Inferior parietal cortex (tissue), 1 donor: Measurements from ENCODE around the gene GAN.

ENCODE experiments used
- DNase-seq: peaks from one replicate; pipeline ENCODE4 v3.0.0-alpha.2; 2016; ENCODE audit errors: extremely low spot score

Gene GAN

GRCh38 chr16:81357711-81358260 is 43.0 kb downstream of the GAN start:
- DNase-seq, result no peak

- DNase-seq, result no peak
Observed at GRCh38 chr16:81358860-81359259, 44.1 kb downstream of the GAN start.

DNA sequence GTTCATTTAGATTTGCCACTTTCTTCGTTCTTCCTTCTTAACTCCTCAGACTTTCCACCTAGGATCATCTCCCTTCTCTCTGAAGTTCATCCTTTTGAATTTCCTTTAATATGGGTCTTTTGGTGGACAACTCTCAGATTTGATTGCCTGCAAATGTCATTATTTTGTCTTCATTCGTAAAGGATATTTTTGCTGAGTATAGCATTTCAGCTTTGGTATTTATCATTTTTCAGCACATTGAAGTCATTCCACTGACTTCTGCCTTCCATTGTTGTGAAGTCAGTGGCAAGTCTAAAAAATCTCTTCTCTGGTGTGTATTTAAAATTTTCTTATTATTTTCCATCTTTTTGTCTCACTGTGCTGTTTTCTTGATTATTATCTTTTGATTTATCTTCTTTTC is 45.4 kb downstream of the GAN start:
- no peak for DNase-seq

DNA sequence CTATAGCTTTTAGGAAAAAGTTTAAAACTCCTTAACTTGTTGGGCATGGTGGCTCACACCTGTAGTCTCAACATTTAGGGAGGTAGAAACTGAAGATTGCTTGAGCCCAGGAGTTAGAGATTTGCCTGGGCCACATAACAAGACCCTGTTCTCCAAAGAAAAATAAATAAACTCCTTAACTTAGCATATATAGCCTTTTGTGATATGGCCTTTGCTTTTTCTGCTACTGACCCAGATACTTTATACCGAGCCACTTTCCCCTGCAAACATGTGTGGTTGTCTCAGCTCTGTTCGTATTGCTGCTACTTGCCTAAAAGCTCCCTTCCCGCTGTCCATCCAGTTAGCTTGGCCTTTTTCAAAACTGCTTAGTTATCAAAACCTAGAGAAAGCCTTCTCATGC is 51.0 kb downstream of the GAN start:
- no peak for DNase-seq

GRCh38 chr16:81366316-81366932 is 51.7 kb downstream of the GAN start:
- peak; percentile 87 for DNase-seq

GRCh38 chr16:81367821-81368220 is 53.1 kb downstream of the GAN start:
- DNase-seq, result no peak

DNA sequence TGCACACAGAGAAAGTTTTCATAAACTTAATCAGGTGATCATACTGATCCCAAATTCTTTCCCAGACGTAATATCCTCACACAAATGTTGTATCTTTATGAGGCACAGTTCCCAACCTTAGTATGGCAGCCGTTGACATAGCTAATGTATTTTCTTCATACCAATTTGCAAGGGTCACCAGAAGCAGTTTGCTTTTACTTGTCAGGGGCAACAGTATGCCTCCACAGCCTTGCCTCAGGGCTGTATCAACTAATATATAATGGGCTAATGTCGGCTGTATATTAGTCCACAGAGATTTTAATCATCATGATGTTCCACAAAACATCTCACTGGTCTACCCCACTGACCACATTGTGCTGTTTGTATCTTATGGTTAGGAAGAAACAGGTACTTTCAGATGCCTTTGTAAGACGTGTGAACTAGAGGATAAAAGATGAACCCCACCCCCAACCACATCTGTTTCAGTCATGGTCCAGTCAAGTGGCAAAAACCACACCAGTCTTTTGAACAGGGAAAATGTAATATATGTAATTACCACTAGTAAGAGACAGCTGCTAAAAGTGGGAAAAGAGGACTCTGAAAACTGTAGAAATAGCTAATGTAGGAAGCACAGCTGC is 55.2 kb downstream of the GAN start:
- DNase-seq, result no peak

DNA sequence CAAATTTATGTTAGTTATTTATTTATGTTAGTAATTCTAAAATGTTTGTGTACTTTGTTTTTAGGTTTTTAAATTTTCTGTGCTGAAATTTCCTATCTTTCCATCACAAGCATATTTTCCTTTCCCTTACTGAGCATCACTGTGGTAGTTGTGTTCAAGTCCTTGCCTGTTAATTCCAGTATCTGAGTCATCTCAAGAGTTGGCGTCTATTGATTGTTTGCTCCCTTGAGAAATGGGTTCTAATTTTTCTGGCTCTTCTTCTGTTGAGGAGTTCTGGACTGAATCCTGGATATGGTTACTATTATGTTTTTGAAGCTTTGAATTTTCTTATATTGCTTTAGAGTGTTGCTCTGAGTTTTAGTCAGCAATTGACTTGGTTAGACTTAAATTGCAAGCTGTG is 56.3 kb downstream of the GAN start:
- no peak for DNase-seq

- no peak for DNase-seq
Observed at GRCh38 chr16:81374550-81374949, 59.8 kb downstream of the GAN start.

DNA sequence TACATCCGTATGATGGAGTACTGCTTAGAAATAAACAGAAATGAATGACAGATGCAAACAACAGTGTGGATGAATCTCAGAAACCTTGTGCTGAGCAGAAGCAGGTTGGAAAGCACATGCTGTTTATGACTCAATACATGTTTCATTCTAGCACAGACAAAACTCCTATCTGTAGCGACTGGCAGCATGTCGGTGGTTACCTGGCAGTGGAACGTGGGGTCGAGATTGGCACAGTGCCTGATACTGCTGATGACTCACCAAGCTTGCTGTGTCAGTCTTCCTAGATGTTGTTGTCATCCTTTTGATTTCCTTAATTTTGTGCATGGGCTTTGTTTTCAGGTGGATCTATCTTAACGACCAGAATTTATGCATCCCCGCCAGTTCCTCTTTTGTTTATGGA is 62.1 kb downstream of the GAN start:
- no peak for DNase-seq

DNA sequence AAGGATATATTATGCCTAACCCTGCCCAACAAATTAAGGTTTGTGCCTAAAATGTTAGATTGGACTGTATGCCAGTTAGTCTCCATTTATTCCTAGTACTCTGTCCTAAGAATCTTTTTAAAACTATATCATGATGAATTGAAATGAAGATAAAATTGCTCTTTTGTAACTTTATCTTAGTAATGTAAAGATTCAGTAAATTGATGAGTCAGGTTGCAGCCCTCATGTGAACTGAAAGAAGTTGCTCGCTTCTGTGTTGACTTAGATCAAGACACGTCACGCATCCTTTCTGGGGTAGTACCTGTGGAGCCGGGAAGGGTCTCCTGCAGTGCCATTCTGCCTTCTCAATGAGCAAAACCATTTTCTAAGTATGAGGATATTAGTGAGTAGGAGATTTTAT is 63.3 kb downstream of the GAN start:
- no peak for DNase-seq

- DNase-seq, result no peak
Observed at GRCh38 chr16:81380932-81381331, 66.2 kb downstream of the GAN start.

DNA sequence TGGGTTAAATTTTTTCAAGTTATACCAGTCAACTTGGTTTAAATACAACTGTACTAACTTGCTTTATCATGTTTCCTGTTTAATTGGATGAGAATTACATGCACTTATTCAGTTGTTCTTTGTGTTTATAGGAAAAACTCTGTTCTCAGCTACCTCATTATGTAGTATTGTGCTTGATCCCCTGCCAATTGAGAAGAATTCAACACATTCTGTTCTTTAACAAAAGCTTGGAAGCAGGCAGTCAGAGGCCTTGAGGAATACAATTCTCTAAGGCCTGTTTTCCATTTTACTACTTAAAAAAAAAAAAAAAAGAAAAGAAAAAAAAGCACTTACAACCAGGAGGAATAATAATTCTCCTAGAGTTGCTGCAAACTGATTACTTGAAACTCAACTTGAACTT is 69.2 kb downstream of the GAN start:
- DNase-seq, result peak; percentile 45

- DNase-seq, result no peak
Observed at GRCh38 chr16:81385031-81385756, 70.4 kb downstream of the GAN start.

GRCh38 chr16:81388357-81388756 is 73.6 kb downstream of the GAN start:
- no peak for DNase-seq

DNA sequence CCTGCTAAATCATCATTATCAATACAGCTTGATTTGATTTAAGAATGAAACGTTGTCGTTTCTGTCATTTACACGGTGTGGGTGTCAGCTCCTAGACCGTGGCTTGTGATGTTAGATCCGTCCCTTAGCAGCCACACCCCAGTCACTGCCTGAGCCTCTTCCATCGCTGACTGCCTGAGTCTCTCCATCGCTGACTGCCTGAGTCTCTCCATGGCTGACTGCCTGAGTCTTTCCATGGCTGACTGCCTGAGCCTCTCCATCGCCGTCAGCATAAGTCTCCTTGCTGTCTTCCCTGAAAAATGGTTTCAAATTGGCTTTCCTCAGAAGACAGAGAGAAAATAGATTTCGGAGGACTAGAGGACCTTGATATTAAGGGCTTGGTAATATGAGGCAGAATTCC is 76.1 kb downstream of the GAN start:
- DNase-seq, result no peak

- DNase-seq, result no peak
Observed at GRCh38 chr16:81392011-81392410, 77.2 kb downstream of the GAN start.

DNA sequence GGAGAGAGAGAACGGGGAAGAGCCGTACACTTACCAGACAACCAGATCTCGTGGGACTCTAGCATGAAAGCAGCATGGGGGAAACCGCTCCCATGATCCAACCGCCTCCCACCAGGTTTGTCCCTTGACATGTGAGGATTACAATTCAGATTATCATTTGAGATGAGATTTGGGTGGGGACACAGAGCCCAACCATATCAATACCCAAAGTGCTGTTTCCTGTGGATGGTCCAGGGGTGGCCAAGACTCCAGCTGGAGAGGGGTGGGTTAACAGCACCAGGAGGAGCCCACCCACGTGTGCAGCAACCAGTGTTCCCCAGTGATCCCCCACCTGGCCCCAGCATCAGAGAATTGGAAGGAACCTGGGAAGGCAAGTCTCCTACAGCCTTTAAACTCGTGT is 79.7 kb downstream of the GAN start:
- no peak for DNase-seq

- DNase-seq, result no peak
Observed at GRCh38 chr16:81394966-81395655, 80.3 kb downstream of the GAN start.

DNA sequence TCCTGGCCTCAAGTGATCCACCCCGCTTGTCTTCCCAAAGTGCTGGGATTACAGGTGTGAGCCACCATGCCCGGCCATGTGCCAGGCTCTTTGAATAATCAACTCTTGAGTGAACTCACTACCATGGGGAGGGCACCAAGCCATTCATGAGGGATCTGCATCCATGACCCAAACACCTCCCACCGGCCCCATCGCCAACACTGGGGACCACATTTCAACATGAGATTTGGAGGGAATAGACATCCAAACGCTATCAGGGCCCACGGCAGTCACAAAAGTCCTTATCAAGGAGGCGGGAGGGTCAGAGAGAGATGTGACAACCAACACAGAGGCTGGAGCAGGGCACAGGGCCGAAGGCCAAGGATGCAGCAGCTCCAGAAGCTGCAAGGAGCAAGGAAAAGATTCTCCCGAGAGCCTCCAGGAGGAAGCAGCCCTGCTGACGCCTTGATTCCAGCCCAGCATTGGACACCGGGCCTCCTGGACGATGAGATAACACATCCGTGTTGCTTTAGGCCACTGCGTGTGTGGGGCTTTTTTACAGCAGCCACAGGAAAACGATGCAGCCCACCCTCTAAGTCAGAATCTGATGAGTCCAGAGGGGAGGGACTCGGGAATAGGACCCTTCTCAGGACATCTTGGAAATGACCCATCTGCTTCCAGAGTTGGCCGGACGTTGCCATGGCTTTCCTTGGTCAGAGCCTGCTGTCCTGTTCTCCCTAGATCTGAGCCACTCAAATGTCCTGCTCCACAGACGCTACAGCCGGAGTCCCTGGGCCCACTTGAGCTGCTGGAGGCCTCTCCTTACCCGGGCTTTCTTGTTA is 82.5 kb downstream of the GAN start:
- no peak for DNase-seq

- no peak for DNase-seq
Observed at GRCh38 chr16:81397879-81398520, 83.2 kb downstream of the GAN start.
